ENCODE results near the gene RASL11B. TPM values are rescaled to one million over a fixed set of nuclear protein-coding genes. Genes with fewer than 3 reads are reported as not detected.

RASL11B gene
- total RNA-seq, 6 experiments from 2014 or later, result 0.26 to 1.3 (median 0.37) TPM

DNA sequence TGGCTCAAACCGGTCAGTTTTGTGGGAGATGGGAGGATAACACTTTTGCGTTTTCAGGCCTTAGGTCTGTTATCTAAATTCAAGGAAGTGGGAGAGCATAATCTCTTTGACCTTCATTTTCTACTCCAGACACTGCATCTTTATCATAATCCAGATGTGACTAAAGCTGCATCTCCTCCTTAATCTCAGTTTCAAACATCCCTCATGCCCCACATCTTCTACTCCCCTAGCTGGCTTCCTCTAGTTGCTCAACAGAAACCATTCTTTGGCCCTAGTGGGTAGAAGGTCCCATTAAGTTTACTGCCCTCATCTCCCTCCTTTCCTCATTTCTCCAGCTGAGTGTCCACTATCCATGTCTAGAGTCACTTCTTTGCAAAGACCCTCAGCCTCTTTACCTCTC lies 18.8 kb upstream of the RASL11B start:
- intact Hi-C loops (cut with DNase I), result no loop called here
- ATAC-seq (no peak), DNase-seq (no peak)
- Histone ChIP-seq H3K4me1 (no peaks in the 10 kb centered on the region), H3K27ac (no peak overlapping the region), H3K36me3 (no peaks in the 10 kb centered on the region), H3K9me3 (no peaks in the 10 kb centered on the region), H3K4me3 (no peak overlapping the region), H3K27me3 (no peaks in the 10 kb centered on the region)
- WGBS (ENCODE audit: insufficient coverage, low coverage, low lambda C conversion rate, missing lambda C conversion rate), result 76% methylated on average over 2 of the region's 2 CpGs
- TF ChIP-seq POLR2A (IDR thresholded peaks at IDR 0.05), result no peak
- TF ChIP-seq, protein P1, sequence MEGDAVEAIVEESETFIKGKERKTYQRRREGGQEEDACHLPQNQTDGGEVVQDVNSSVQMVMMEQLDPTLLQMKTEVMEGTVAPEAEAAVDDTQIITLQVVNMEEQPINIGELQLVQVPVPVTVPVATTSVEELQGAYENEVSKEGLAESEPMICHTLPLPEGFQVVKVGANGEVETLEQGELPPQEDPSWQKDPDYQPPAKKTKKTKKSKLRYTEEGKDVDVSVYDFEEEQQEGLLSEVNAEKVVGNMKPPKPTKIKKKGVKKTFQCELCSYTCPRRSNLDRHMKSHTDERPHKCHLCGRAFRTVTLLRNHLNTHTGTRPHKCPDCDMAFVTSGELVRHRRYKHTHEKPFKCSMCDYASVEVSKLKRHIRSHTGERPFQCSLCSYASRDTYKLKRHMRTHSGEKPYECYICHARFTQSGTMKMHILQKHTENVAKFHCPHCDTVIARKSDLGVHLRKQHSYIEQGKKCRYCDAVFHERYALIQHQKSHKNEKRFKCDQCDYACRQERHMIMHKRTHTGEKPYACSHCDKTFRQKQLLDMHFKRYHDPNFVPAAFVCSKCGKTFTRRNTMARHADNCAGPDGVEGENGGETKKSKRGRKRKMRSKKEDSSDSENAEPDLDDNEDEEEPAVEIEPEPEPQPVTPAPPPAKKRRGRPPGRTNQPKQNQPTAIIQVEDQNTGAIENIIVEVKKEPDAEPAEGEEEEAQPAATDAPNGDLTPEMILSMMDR (IDR thresholded peaks at IDR 0.05), result no peak

DNA sequence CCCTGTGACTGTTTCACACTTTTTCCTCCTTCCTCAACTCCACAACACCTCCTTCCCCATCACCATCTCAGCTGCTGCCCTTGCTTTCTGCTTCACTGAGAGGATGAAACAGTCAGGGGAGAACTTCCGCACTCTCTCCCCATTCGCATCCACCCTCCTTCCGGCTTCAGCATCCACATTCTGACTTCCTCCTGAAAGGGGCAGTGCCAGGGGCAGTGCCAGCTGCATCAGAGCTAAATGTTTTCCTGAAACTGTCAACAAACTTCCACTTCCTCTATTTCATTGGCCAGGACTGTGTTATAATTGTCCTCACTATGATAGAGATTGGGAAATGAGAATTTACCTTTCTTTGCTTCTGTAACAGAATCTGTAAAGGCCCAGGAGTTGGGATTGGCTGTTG lies 18.2 kb upstream of the RASL11B start:
- DNase-seq (no peak), ATAC-seq (no peak)
- H3K9me3 ChIP-seq, result no peaks in the 10 kb centered on the region
- no peak overlapping the region for H3K4me3 ChIP-seq
- intact Hi-C loops (cut with DNase I), result no loop called here
- H3K36me3 ChIP-seq, result no peaks in the 10 kb centered on the region
- H3K27me3 ChIP-seq, result no peaks in the 10 kb centered on the region
- 60% methylated on average over 3 of the region's 3 CpGs for WGBS (ENCODE audit: insufficient coverage, low coverage, low lambda C conversion rate, missing lambda C conversion rate)
- H3K27ac ChIP-seq, result no peak overlapping the region
- TF ChIP-seq POLR2A (IDR thresholded peaks at IDR 0.05), result no peak
- TF ChIP-seq, protein P1 (IDR thresholded peaks at IDR 0.05), result no peak
- H3K4me1 ChIP-seq, result no peaks in the 10 kb centered on the region

DNA sequence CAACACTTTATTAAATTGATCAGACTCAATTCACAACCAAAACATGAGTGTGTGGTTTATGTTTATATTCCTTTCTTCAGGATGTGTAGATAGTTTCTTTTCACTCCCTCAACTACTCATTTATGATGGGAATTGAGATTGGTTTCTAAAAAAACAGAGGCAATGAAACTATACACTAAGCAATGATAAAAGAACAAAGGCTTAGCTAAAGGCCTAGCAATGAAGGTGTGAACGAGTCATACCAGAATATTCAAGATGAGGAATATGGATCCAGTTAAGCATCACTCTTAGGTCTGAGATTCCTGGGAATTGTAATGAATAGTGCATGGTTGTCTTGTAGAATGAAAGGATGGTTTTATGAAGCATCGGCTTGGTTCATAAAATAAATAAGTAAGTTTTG lies 17.5 kb upstream of the RASL11B start:
- Histone ChIP-seq H3K4me1 (no peaks in the 10 kb centered on the region), H3K27ac (no peak overlapping the region), H3K36me3 (no peaks in the 10 kb centered on the region), H3K9me3 (no peaks in the 10 kb centered on the region), H3K27me3 (no peaks in the 10 kb centered on the region), H3K4me3 (no peak overlapping the region)
- TF ChIP-seq, protein P1 (IDR thresholded peaks at IDR 0.05), result no peak
- ATAC-seq, result no peak
- intact Hi-C loops (cut with DNase I), result no loop called here
- DNase-seq, result no peak
- WGBS (ENCODE audit: insufficient coverage, low coverage, low lambda C conversion rate, missing lambda C conversion rate), result 80% methylated on average over 2 of the region's 2 CpGs

- TF ChIP-seq, protein P1 (IDR thresholded peaks at IDR 0.05), result no peak
- no peak for TF ChIP-seq POLR2A (IDR thresholded peaks at IDR 0.05)
- intact Hi-C loops (cut with DNase I), result no loop called here
- no peaks in the 10 kb centered on the region for H3K36me3 ChIP-seq
- H3K4me3 ChIP-seq, result no peak overlapping the region
- no peak for DNase-seq
- H3K27me3 ChIP-seq, result no peaks in the 10 kb centered on the region
- no peaks in the 10 kb centered on the region for H3K4me1 ChIP-seq
- WGBS (ENCODE audit: insufficient coverage, low coverage, low lambda C conversion rate, missing lambda C conversion rate), result 76% methylated on average over 2 of the region's 2 CpGs
- peak in 1 of 4 donors; percentile 21 for ATAC-seq
- H3K27ac ChIP-seq, result no peak overlapping the region
- H3K9me3 ChIP-seq, result no peaks in the 10 kb centered on the region
Observed at GRCh38 chr4:52846502-52846901, 15.6 kb upstream of the RASL11B start.

DNA sequence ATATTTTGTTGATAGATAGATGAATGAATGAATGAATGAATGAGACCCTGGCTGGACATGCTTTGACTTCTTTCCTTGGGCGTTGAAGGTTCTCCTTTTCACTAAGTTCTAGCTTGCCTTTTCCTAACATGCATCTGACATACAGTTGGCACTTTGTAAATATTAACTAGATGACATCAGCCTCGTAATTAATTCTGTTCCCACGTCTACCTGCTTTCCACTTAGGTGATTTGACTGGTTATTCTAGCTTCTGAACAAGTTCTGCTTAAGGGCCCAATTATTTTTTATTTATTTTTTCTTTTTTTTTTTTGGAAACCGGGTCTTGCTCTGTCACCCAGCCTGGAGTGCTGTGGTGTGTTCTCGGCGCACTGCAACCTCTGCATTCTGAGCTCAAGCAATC lies 13.9 kb upstream of the RASL11B start:
- no peaks in the 10 kb centered on the region for H3K36me3 ChIP-seq
- DNase-seq, result no peak
- no peaks in the 10 kb centered on the region for H3K4me1 ChIP-seq
- no peaks in the 10 kb centered on the region for H3K27me3 ChIP-seq
- no peaks in the 10 kb centered on the region for H3K9me3 ChIP-seq
- TF ChIP-seq, protein P1 (IDR thresholded peaks at IDR 0.05), result no peak
- TF ChIP-seq POLR2A (IDR thresholded peaks at IDR 0.05), result no peak
- no peak for ATAC-seq
- no peak overlapping the region for H3K27ac ChIP-seq
- intact Hi-C loops (cut with DNase I), result no loop called here
- 75% methylated on average over 6 of the region's 6 CpGs for WGBS (ENCODE audit: insufficient coverage, low coverage, low lambda C conversion rate, missing lambda C conversion rate)
- no peak overlapping the region for H3K4me3 ChIP-seq
